HG03108 (cell line): ENCODE results near the gene PDE6A.

Source experiments
- ATAC-seq: cut with Tn5 transposase; IDR thresholded peaks from one replicate; pipeline ENCODE4 v1.9.1; 2021; ENCODE audit warnings: moderate library complexity; ENCODE audit not compliant: unreplicated experiment

The PDE6A gene

DNA sequence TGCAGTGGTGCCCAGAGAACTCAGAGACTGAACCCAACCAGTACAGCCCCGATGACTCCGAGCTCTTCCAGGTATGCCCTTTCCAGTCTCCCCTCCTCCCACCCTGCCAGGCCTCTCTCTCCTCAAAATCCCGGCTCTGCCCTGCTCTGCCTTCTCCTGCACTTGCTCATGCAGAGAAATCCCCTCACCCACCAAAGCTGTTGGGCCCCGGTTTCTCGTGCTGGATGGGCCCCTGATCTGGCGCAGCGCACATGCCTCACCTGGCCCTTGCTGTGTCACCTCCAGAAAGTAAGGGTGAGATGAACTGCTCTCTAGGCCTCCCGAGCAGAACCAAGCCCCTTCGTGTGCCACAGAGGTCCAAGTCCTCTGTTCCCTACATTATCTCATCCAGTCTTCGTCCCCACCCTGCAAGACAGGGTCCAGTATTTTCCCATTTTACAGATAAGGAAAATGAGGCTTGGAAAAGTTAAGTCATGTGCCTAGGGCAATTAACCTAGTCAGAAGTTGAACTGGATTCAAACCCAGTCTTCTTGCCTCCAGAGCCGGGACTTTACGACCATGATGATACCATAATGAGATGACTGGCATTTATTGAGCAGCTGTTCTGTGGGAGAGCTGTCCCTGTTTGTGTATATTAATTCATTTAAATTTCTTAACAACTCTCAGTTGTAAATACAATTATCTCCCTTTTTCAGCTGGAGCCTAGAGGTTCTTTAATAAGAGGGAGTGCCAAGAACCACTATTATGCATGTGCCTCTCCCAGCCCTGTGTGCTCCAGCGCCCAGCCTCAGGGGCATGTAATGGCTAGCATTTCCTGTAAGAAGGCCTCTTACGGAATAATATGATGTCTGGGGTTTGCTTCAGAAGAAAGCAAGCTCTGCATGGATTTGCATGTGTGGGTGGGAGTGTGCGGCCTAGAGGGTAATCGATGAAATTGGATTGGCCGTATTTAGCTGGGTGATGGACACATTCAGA lies 123.8 kb downstream of the PDE6A start:
- no peak for ATAC-seq

DNA sequence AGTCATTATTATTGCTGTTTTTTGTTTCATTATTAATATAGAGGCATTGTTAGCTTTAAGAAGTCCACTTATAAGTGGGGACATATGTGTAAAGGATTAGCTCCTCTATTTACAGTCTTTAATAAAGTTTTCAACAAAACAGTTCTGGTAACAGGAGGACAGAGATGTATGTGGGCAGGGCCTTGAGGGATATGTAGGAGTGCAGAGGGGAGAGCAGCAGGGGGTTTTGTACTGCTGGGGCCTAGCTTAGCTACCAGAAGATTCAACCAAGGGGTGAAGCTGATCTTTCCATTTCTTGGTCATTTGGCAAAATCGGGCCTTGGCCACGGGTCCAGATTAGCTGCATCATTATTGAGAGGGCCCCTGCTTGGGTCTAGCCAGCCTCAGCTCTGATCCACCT lies 124.6 kb downstream of the PDE6A start:
- no peak for ATAC-seq

DNA sequence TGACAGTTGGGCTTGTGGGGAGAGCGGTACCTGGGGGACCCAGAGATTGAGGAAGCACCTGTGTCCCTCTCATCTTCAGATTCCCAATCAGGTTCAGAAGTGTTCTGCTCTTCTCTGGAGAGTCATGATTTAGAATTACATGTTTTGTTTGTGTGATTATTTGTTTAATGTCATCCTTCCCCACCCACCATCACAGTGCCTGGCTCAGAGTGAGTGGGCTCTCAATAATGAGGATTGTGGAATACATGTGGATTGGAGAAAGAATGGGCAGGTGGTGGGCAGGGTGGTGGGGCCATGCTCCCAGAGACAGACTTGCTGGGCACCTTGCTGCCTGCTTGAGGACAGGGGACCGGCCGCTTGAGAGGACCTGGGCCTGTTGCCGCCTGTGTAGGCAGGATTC lies 126.5 kb downstream of the PDE6A start:
- no peak for ATAC-seq

DNA sequence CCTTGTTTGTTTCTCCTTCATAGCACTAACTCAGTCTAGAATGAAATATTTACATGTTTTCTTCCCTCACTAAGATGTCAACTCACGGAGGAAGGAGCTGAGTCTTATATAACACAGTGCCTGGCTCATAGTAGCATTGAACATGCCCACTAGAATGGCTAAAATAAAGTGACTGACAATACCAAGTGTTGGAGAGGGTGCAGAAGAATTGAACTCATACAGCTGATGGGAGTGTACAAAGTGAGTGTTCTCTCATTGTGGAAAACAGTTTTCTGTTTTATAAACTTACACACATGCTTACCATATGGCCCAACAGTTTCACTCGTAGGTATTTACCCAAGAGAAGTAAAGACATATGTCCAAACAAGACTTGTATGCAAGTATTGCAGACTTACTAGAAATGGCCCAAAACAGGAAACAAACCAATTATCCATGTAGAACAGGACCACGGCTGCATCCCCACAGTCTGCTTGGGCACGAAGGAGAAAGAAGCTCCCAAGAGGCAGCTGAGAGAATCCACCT lies 127.0 kb downstream of the PDE6A start:
- no peak for ATAC-seq

GRCh38 chr5:149816661-149817060 lies 127.9 kb downstream of the PDE6A start:
- ATAC-seq = no peak

- ATAC-seq = no peak
Observed at GRCh38 chr5:149811453-149811852, 133.1 kb downstream of the PDE6A start.

- no peak for ATAC-seq
Observed at GRCh38 chr5:149810856-149811255, 133.7 kb downstream of the PDE6A start.

GRCh38 chr5:149809931-149810691 lies 134.5 kb downstream of the PDE6A start:
- no peak for ATAC-seq

- no peak for ATAC-seq
Observed at GRCh38 chr5:149808264-149808982, 136.2 kb downstream of the PDE6A start.
